Measurements from ENCODE around the gene SULF2.

DNA sequence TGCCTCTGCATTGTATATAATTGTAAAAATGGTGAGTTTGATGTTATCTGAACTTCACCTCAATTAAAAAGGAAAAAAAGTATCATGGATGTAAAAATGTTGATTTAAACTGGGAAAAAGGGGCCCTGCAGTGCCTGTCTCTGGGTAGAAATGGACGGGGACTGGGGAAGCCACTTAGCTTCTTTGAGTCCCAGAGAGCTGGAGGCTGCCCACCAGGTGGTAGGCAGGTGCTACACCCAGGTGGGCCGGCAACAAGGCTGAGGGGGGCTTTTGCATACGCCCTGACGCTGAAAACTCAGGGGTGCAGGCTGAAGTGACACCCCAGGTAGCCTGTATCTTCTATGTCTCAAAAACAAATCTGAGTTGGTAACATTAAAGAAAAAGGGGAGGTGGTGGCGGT lies 118.2 kb downstream of the SULF2 start:
- TF ChIP-seq EZH2 (conservative IDR thresholded peaks at IDR 0.05; ENCODE audit: low read depth, low read length) (no peak), ZNF232 (CRISPR knock-in tag; IDR thresholded peaks at IDR 0.05; ENCODE audit: borderline replicate concordance) (no peak), ZNF670 (CRISPR knock-in tag; IDR thresholded peaks at IDR 0.05; ENCODE audit: borderline replicate concordance) (no peak), CREM (IDR thresholded peaks at IDR 0.05) (no peak), CREM (CRISPR knock-in tag; IDR thresholded peaks at IDR 0.05) (no peak), POLR2AphosphoS5 (IDR thresholded peaks at IDR 0.05; ENCODE audit: low read depth, low read length) (no peak), SIN3B (IDR thresholded peaks at IDR 0.05; ENCODE audit: low read length) (no peak), RAD21 (CRISPR knock-in tag; IDR thresholded peaks at IDR 0.05) (no peak), FOSL2 (CRISPR knock-in tag; IDR thresholded peaks at IDR 0.05) (no peak), FOXA1 (IDR thresholded peaks at IDR 0.05) (no peak), FOXA1 (CRISPR knock-in tag; IDR thresholded peaks at IDR 0.05) (no peak), ZNF562 (CRISPR knock-in tag; IDR thresholded peaks at IDR 0.05; ENCODE audit: borderline replicate concordance) (no peak), ZNF432 (CRISPR knock-in tag; IDR thresholded peaks at IDR 0.05; ENCODE audit: borderline replicate concordance) (no peak)
- TF ChIP-seq, protein P1, sequence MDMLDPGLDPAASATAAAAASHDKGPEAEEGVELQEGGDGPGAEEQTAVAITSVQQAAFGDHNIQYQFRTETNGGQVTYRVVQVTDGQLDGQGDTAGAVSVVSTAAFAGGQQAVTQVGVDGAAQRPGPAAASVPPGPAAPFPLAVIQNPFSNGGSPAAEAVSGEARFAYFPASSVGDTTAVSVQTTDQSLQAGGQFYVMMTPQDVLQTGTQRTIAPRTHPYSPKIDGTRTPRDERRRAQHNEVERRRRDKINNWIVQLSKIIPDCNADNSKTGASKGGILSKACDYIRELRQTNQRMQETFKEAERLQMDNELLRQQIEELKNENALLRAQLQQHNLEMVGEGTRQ (IDR thresholded peaks at IDR 0.05; ENCODE audit: low read depth, low read length) = no peak
- TF ChIP-seq, protein P1 (CRISPR knock-in tag; IDR thresholded peaks at IDR 0.05; ENCODE audit: borderline replicate concordance) = no peak
- TF ChIP-seq, protein P2, sequence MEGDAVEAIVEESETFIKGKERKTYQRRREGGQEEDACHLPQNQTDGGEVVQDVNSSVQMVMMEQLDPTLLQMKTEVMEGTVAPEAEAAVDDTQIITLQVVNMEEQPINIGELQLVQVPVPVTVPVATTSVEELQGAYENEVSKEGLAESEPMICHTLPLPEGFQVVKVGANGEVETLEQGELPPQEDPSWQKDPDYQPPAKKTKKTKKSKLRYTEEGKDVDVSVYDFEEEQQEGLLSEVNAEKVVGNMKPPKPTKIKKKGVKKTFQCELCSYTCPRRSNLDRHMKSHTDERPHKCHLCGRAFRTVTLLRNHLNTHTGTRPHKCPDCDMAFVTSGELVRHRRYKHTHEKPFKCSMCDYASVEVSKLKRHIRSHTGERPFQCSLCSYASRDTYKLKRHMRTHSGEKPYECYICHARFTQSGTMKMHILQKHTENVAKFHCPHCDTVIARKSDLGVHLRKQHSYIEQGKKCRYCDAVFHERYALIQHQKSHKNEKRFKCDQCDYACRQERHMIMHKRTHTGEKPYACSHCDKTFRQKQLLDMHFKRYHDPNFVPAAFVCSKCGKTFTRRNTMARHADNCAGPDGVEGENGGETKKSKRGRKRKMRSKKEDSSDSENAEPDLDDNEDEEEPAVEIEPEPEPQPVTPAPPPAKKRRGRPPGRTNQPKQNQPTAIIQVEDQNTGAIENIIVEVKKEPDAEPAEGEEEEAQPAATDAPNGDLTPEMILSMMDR (CRISPR knock-in tag; IDR thresholded peaks at IDR 0.05) = no peak

All from HepG2 (cell line).